ENCODE data around the gene CDH23. TPM values are rescaled to one million over a fixed set of nuclear protein-coding genes. Genes with fewer than 3 reads are reported as not detected.

CDH23 gene
- polyA plus RNA-seq, 1 donor (not counting 4 experiments of a cell fraction or from before 2014, with no cell fraction given), result 0.01 TPM

GRCh38 chr10:71802715-71803488 lies 406.2 kb downstream of the CDH23 start:
- H3K9ac ChIP-seq (ENCODE audit: control insufficient read depth, extremely low read depth, insufficient read depth, low read length), result no peak overlapping the region
- DNase-seq (ENCODE audit: low read depth, low spot score) (no peak), FAIRE-seq (no peak)
- H3K27me3 ChIP-seq (ENCODE audit: control insufficient read depth, extremely low read depth, insufficient read depth, low read length), result peaks cover 16% of the 10 kb centered on the region
- TF ChIP-seq CTCF (optimal IDR thresholded peaks at IDR 0.05 in 1 of 3, IDR thresholded peaks at IDR 0.05 in 1 of 3, conservative IDR thresholded peaks at IDR 0.05 in 1 of 3; ENCODE audit: extremely low read depth in 1 of 3, insufficient read depth in 2 of 3, low read length in 3 of 3) (no peak), EZH2 (IDR thresholded peaks at IDR 0.05; ENCODE audit: low read length) (no peak)
- no peak overlapping the region for H3K27ac ChIP-seq (ENCODE audit: control insufficient read depth, insufficient read depth, low read length)
- H3K4me3 ChIP-seq (ENCODE audit: control insufficient read depth in 2 of 3, extremely low read depth in 1 of 3, insufficient read depth in 2 of 3, low read depth in 1 of 3, low read length in 3 of 3), result no peak overlapping the region
- no peaks in the 10 kb centered on the region for H3K36me3 ChIP-seq (ENCODE audit: control insufficient read depth in 2 of 2, extremely low read depth in 1 of 2, insufficient read depth in 2 of 2, low read length in 2 of 2)
- H4K20me1 ChIP-seq (ENCODE audit: control insufficient read depth, extremely low read depth, insufficient read depth, low read length), result no peaks in the 10 kb centered on the region
- H3K9me3 ChIP-seq (ENCODE audit: control insufficient read depth, low read depth, low read length), result no peaks in the 10 kb centered on the region
- no peak overlapping the region for H3K4me2 ChIP-seq (ENCODE audit: control insufficient read depth, extremely low read depth, insufficient read depth, low read depth, low read length)
- H2AFZ ChIP-seq (ENCODE audit: control insufficient read depth, low read length), result no peak overlapping the region
- H3K9me1 ChIP-seq (ENCODE audit: control insufficient read depth, extremely low read depth, insufficient read depth, low read length), result no peaks in the 10 kb centered on the region
- no peaks in the 10 kb centered on the region for H3K79me2 ChIP-seq (ENCODE audit: control insufficient read depth, insufficient read depth, low read length)
- no peaks in the 10 kb centered on the region for H3K4me1 ChIP-seq (ENCODE audit: control insufficient read depth, extremely low read depth, insufficient read depth, low read length)
- dilution Hi-C loops (cut with MboI; ENCODE audit: extremely low pct_ligation_motif_present, low sequenced_read_pairs), result no loop called here

DNA sequence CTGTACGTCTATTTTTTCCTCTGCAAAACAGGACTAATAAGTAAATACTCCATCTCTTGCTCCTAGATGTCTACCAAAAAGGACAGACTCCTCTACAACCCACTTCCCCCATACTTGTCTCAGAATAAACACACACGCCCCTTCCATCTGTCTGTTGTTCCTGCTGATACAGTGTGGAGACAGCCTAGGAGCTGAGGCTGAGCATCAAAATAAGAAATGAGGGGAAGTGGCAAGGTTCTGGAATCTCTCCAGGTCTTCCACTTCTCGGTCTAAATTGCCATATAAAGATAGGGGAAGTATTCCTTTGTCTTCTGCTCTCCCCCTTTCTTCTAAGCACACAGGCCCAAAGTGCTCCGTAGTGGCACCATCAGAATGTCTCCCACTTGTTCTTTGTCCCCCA lies 407.4 kb downstream of the CDH23 start:
- TF ChIP-seq CTCF (optimal IDR thresholded peaks at IDR 0.05 in 1 of 3, IDR thresholded peaks at IDR 0.05 in 1 of 3, conservative IDR thresholded peaks at IDR 0.05 in 1 of 3; ENCODE audit: extremely low read depth in 1 of 3, insufficient read depth in 2 of 3, low read length in 3 of 3) (no peak), EZH2 (IDR thresholded peaks at IDR 0.05; ENCODE audit: low read length) (no peak)
- Histone ChIP-seq H3K4me3 (ENCODE audit: control insufficient read depth in 2 of 3, extremely low read depth in 1 of 3, insufficient read depth in 2 of 3, low read depth in 1 of 3, low read length in 3 of 3) (no peak overlapping the region), H3K4me1 (ENCODE audit: control insufficient read depth, extremely low read depth, insufficient read depth, low read length) (no peaks in the 10 kb centered on the region), H3K9me3 (ENCODE audit: control insufficient read depth, low read depth, low read length) (no peaks in the 10 kb centered on the region), H2AFZ (ENCODE audit: control insufficient read depth, low read length) (no peak overlapping the region), H3K9ac (ENCODE audit: control insufficient read depth, extremely low read depth, insufficient read depth, low read length) (no peak overlapping the region), H3K79me2 (ENCODE audit: control insufficient read depth, insufficient read depth, low read length) (no peaks in the 10 kb centered on the region), H3K4me2 (ENCODE audit: control insufficient read depth, extremely low read depth, insufficient read depth, low read depth, low read length) (no peak overlapping the region), H4K20me1 (ENCODE audit: control insufficient read depth, extremely low read depth, insufficient read depth, low read length) (no peaks in the 10 kb centered on the region), H3K27ac (ENCODE audit: control insufficient read depth, insufficient read depth, low read length) (no peak overlapping the region), H3K27me3 (ENCODE audit: control insufficient read depth, extremely low read depth, insufficient read depth, low read length) (peaks cover 16% of the 10 kb centered on the region), H3K9me1 (ENCODE audit: control insufficient read depth, extremely low read depth, insufficient read depth, low read length) (no peaks in the 10 kb centered on the region), H3K36me3 (ENCODE audit: control insufficient read depth in 2 of 2, extremely low read depth in 1 of 2, insufficient read depth in 2 of 2, low read length in 2 of 2) (no peaks in the 10 kb centered on the region)
- no peak for DNase-seq (ENCODE audit: low read depth, low spot score)
- dilution Hi-C loops (cut with MboI; ENCODE audit: extremely low pct_ligation_motif_present, low sequenced_read_pairs), result no loop called here
- no peak for FAIRE-seq
